Stimulated activated CD8-positive, alpha-beta memory T cell treated with anti-CD3 and anti-CD28 coated beads, Interleukin-7, amount 100 ng/mL, for 48 hours (primary cell): ENCODE data around the gene PHF21B.
"Not testable (repeated sequence)": the region's sequence is repeated elsewhere in the genome, so short reads cannot be mapped to it uniquely, and the experiment has no call there.

ENCODE experiments used
- DNase-seq, 2 donors: peaks; one replicate each; pipeline ENCODE4 v3.0.0-alpha.2; 2020; ENCODE audit warnings: low read depth in 1 of 2; ENCODE audit errors: extremely low read depth in 1 of 2

The PHF21B gene

DNA sequence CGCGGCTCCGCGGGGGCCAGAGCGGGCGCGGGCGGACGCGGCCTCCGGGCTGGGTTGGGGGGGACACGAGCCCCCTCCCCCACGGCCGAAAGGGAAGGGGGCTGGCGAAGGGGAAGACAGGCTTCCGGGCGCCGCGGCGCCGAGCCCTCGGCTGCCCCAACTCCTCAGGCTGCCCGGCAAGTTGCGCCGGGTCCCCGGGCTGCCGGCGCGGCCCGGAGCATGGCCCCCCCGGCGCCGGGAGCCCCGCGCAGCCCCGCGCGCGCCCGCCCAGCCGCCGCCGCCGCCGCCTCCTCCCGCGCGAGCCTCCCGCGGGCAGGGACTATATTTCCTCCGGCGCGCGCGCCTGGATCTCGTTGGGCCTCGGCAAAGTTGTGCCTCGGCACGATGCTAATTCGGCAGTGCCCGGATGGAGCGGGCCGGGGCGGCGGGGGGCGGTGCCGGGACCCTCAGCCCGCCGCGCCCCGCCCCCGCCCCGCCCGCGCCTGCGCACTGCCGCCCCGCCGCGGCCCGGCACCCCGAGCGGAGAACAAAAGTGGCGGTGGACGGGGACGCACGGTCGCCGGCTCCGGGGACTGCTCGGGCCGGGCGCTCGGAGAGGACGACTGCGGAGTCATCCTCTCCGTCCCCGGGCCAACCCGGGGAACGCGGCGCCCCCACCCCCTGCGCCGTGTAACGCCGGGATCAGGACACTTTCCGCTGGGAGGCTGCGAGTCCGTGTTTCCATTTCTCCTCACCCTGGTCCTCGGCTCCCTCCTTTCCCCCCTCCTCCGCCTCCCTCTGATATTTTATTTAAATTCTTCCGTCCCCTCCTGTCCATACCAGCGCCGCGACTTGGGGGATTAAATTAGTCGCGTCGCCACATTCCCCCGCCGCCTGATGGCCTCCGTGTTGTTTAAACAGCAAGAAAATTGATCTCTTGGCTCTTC lies at the start of gene PHF21B:
PHF21B (minus strand) TSS at position 400 of the 926 bp plus-strand sequence. CDS start 456 bp downstream, outside the sequence.
- DNase-seq: peak; percentile 17 to 20

DNA sequence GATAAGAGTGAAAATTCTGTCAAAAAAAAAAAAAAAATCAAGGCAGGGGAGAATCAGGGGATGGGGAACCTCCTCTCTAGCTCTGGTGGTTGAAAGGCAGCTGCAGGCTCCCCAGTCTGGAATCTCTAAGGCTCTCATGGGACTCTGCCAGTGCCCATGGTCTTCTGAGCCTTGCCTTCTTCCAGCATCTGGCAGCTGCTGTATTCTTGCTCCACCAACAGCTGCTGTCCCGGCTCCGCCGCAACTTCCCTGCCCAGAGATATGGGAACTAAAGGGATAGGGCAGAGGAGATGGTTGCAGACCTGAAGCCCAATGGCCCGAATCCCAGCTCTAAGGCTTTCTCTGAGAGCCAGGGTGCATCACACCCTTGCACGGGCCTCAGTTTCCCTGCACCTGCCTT lies 49.5 kb upstream of the PHF21B start:
- no peak for DNase-seq

DNA sequence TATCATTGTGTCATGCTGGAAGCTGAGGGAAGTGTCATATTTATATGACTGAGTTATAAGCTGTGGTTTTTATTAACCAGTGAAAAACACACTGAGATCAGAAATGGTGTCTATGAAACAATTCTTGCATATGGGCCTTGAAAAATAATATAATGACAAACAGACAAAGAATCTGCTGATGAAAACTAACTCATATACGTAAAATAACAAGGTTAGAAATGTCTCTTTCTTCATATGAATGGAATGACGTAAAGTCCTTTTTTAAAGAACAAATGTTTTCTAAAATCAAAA lies 48.8 kb upstream of the PHF21B start:
- DNase-seq: no peak

- no peak for DNase-seq
Measured at GRCh38 chr22:45055936-45056335, 46.1 kb upstream of the PHF21B start.

- DNase-seq: no peak
Measured at GRCh38 chr22:45053571-45053970, 43.8 kb upstream of the PHF21B start.

DNA sequence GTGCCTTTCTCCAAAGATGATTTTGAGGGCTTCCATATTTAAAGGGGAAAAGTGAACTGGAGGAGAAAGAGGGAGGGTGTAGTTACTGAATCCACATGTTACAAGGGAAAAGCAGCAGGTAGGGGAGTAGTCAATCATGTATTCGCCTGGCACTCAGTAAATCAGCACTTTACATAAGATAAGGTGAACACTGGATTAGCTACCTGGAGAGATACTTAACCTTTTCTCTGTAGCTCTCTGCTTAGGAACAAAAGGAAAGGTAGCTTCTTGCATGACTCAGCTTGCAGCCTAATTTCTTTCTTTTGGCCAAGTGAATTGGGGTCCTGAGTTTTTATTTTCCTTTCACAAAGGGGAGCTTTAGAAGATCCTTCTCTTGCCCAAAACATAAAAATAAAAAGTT lies 43.3 kb upstream of the PHF21B start:
- no peak for DNase-seq

DNA sequence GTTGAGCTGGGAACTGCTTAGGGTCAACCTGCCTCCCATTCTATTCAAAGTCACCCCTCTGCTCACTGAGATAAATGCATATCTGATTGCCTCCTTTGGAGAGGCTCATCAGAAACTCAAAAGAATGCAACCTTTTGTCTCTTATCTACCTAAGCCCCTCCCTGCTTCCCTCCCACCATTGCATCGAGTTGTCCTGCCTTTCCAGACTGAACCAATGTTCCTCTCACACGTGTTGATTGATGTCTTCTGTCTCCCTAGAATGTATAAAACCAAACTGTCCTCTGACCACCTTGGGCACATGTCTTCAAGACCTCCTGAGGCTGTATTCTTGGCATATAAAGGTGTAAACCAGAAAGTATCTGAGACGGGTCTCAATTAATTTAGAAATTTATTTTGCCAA lies 42.9 kb upstream of the PHF21B start:
- not testable (repeated sequence) for DNase-seq

- no peak for DNase-seq
Measured at GRCh38 chr22:45051946-45052345, 42.1 kb upstream of the PHF21B start.

DNA sequence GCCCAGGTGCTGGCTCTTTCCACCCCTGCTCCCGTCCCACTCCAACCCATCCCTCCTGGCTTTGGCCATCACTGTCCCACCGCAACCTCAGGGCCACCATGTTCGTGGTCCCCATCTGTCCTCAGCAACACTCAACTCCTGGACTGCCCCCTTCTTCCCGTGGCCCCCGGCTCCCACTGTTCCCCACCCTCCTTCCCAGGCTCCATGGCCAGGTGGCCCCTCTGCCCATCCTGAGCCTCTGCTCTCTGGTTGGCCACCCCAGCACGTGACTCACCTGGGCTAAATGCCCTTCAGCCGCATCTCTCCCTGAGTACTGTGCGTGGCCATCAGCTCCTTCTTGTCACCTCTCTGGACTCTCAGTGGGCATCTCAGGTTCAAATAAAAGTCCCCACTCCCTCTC lies 41.6 kb upstream of the PHF21B start:
- DNase-seq: no peak

- no peak for DNase-seq
Measured at GRCh38 chr22:45047260-45047659, 37.5 kb upstream of the PHF21B start.

DNA sequence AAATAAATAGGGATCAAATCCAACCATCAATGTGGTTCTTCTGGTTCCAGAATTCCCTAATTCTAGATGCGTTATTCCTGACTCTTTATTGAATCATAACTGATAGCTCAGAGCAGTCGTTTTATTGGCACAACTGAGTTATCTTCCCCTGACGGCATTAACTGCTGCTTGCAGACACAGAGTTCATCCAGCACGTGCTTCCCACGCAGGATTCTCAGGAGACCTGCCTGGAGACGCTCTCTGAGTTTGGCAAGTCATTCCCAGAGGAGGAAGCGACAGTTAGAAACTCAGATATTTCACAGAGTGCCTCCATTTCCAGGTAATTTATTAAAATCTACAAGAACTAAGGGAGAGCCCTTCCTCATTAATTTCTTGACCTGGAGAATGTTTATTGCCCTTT lies 35.4 kb upstream of the PHF21B start:
- DNase-seq: no peak

- no peak for DNase-seq
Measured at GRCh38 chr22:45042263-45042662, 32.5 kb upstream of the PHF21B start.

GRCh38 chr22:45039133-45039532 lies 29.3 kb upstream of the PHF21B start:
- no peak for DNase-seq

DNA sequence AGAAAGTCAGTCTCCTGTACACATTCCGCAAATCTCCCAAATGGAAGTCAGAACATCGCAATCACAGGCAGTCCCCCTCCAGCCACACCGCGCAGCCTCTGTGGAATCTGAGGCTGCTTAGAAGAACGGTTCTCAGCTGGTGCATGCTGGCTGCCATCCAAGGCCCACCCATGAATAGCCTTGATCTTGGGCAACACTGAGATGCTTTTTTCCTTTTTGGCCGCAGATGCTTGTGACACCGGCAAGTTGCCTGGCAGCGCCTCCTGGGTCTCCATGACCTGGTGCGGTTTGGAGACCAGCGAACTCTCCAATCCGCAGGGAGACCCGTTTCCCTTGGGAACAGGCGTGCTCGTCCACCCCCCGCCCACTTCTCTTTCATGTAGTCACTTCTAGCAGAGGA lies 26.3 kb upstream of the PHF21B start:
- DNase-seq: no peak

DNA sequence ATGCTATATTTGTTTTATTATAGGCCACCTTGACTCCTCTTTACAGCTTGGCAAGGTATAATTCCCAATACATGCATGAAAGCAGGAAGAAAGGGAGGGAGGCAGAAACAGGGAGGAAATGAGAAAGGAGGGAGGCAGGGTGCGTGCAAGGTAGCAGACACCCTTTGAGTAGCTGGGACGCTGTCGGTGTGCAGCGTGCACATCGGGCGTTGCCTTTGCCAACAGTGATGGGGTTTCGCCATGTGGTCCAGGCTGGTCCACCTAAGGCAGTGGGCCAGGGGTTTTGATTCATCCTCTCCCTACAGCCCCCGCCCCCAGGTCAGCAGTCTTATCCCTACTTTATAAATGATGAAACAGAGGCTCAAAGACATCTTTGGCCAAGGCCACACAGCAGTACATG lies 25.0 kb upstream of the PHF21B start:
- DNase-seq: no peak

- no peak for DNase-seq
Measured at GRCh38 chr22:45034156-45034555, 24.4 kb upstream of the PHF21B start.

DNA sequence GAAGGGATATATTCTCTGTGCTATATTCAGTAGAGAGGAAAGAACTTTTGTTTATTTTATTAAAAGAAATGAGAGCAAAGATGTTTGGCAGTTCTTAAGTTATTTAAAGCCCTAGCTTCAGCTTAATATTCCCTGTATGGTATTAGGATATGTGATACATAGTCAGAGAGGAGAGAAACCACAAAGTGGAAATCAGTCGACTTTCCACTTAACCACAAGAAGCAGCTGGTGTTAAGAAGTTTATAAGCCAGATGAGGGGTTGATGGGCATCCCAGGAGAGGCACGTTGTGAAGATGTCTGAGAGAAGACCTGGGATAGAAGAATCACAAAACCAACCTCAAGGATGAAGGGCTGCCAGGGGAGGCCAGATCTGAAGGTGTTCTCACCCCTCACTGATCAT lies 23.3 kb upstream of the PHF21B start:
- DNase-seq: no peak

GRCh38 chr22:45031629-45032403 lies 22.0 kb upstream of the PHF21B start:
- DNase-seq: no peak

DNA sequence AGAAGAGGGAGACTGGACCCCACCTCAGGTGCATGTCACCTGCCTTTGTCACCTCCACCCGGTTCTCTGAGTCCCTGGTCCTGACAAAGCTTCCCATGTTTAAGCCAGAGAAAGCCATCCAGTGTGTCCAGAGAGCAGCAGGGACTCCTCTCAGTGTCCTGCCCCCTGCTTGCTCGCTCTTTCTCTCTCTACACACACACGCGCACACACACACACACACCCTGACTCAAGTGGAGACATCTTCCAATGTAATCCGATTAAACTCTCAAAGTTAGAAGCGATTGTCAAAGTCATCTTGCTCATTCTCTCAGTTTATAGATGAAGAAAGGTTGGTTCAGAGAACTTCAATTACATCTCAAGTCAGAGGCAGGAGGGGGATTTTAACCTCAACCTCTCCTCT lies 19.7 kb upstream of the PHF21B start:
- DNase-seq: no peak

- no peak for DNase-seq
Measured at GRCh38 chr22:45026511-45026910, 16.7 kb upstream of the PHF21B start.

DNA sequence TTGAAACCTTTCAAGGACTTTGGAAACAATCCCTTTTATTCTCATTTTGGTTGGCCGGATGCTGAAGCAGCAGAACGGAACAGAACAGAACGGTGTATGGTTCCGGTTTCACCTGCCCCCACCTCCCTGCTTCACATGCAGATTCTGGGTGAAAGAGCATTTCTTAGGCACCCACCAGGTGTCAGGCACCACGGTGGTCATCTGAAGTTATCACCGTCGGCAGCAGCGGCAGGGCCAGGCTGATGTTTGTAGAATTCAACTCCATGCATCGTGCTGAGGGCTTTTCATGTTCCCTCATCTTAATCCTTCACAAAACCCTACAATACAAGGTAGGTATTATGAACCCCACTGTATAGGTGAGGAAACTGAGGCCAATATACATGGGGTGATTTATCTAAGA lies 13.6 kb upstream of the PHF21B start:
- DNase-seq: no peak
